Ovary (tissue), 9 donors: ENCODE data around the gene PNPLA3. TPM values are rescaled to one million over a fixed set of nuclear protein-coding genes. Genes with fewer than 3 reads are reported as not detected.

ENCODE experiments used
- DNase-seq, 5 donors: peaks; one replicate each; pipeline ENCODE4 v3.0.0-alpha.2; 2019 to 2020
- H3K27ac ChIP-seq, 2 donors: fragments of 200-600 bp; one replicate each; pipeline versions ENCODE4 v1.5.1 to v1.8.0; 2019 to 2022
- H3K27me3 ChIP-seq: fragments of 200-600 bp; one replicate; pipeline ENCODE4 v1.8.0; 2022
- H3K36me3 ChIP-seq: fragments of 200-600 bp; sonication (generic); one replicate; pipeline ENCODE4 v1.5.1; 2019
- H3K4me1 ChIP-seq: one replicate; pipeline ENCODE4 v1.8.1; 2013; ENCODE audit warnings: mild to moderate bottlenecking, moderate library complexity; ENCODE audit not compliant: insufficient read depth
- H3K4me3 ChIP-seq: fragments of 200-600 bp; sonication (generic); one replicate; pipeline ENCODE4 v1.5.1; 2017
- H3K9me3 ChIP-seq, 2 donors: fragments of 200-600 bp in 1 of 2; sonication (generic) in 1 of 2; one replicate each; pipeline versions ENCODE4 v1.5.1 to v1.8.1; 2013 to 2019; ENCODE audit warnings: mild to moderate bottlenecking in 1 of 2, moderate library complexity in 1 of 2
- CTCF ChIP-seq, 3 donors: fragments of 450-650 bp in 2 of 3; fragments of 200-600 bp in 1 of 3; IDR thresholded peaks; one replicate each; pipeline versions ENCODE4 v1.5.1 to v1.8.0; 2016 to 2022; ENCODE audit warnings: antibody characterized with exemption in 3 of 3, mild to moderate bottlenecking in 1 of 3
- EP300 ChIP-seq: sonication (generic); formaldehyde crosslinking; IDR thresholded peaks from one replicate; pipeline ENCODE4 v1.6.1; 2017; ENCODE audit warnings: antibody characterized with exemption
- POLR2A ChIP-seq: fragments of 450-650 bp; IDR thresholded peaks from one replicate; pipeline ENCODE4 v1.6.1; 2017; ENCODE audit warnings: antibody characterized with exemption, mild to moderate bottlenecking, moderate library complexity
- WGBS, 3 donors: extraction: QIAGEN DNeasy Blood & Tissue Kit in 1 of 3; methylation state at CpG; one replicate each; pipeline versions ENCODE4 v1.1.5 to v1.1.7; 2013 to 2017; 5-methylcytosine and 5-hydroxymethylcytosine counted together
- intact Hi-C, 4 donors: fragments of 100-400 bp; cut with DNase I; formaldehyde crosslinking; loops; one replicate each; pipeline versions ENCODE4 v1.11.0 to v1.15.1; 2022 to 2023
- polyA plus RNA-seq, 2 donors: library from polyadenylated mRNA; stranded (reverse); fragments of 200-250 nt in 1 of 2; fragments of 350-450 nt in 1 of 2; fragmentation: Illumina TruSeq in 1 of 2; extraction: RNeasy Lipid Tissue Mini Kit (QIAGEN cat#74804) in 1 of 2; gene quantifications; one replicate each; pipeline ENCODE4 v1.2.3, GENCODE V29; 2013 to 2014
- total RNA-seq, 7 donors: library from RNA; depleted of rRNA in 2 of 7; stranded (reverse); fragments of >200 nt in 2 of 7; fragmentation: NEBNext Ultra II Directional in 3 of 7; extraction: Animal tissue kit (Norgen Biotek cat#: 25700) in 3 of 7; gene quantifications; one replicate each; pipeline versions ENCODE4 v1.1.0 to v1.2.4, GENCODE V29; 2016 to 2023
- donor health status: DM: no; HTN: no; CAD: no; lungs with moderate emphysema.
- donor health status: DM: no; HTN: no; CAD: no.
- donor health status: Bipolar disorder and iron deficiency.
- donor health status: DM: yes; HTN: yes; CAD: no.
- donor health status: DM: no; HTN: no; CAD: no.
- donor health status: DM: yes; HTN: yes; CAD: no.

Gene PNPLA3
- total and polyA plus RNA-seq, 9 donors = 0.31 to 8.0 (median 1.3) TPM

- Histone ChIP-seq H3K4me3 (no peak overlapping the region), H3K36me3 (no peaks in the 10 kb centered on the region), H3K9me3 (no peaks in the 10 kb centered on the region), H3K27ac (no peak overlapping the region), H3K4me1 (no peaks in the 10 kb centered on the region), H3K27me3 (no peaks in the 10 kb centered on the region)
- no peak for DNase-seq
- TF ChIP-seq EP300 (no peak), CTCF (IDR thresholded peaks at IDR 0.05) (no peak), POLR2A (no peak)
- WGBS, 3 donors = 83% methylated on average over 19 of the region's 19 CpGs
- intact Hi-C loops = no loop called here
These were observed 53.5 kb downstream of the PNPLA3 start for GRCh38 chr22:43976861-43977795.

GRCh38 chr22:43978558-43978957 is 55.0 kb downstream of the PNPLA3 start:
- WGBS, 3 donors = 89 to 91% (median 91%) methylated on average over 4 of the region's 4 CpGs
- no peaks in the 10 kb centered on the region for H3K36me3 ChIP-seq
- DNase-seq = no peak

GRCh38 chr22:43980579-43980978 is 57.0 kb downstream of the PNPLA3 start:
- intact Hi-C loops = no loop called here
- no peak for TF ChIP-seq POLR2A
- no peak for TF ChIP-seq CTCF (IDR thresholded peaks at IDR 0.05)
- no peak for TF ChIP-seq EP300
- Histone ChIP-seq H3K9me3 (no peaks in the 10 kb centered on the region), H3K4me3 (no peak overlapping the region), H3K36me3 (no peaks in the 10 kb centered on the region), H3K27ac (no peak overlapping the region), H3K4me1 (no peaks in the 10 kb centered on the region), H3K27me3 (no peaks in the 10 kb centered on the region)
- DNase-seq = no peak
- 96 to 98% (median 97%) methylated on average over 7 of the region's 7 CpGs for WGBS, 3 donors

More at GRCh38 chr22:43978558-43978957, 55.0 kb downstream of the PNPLA3 start:
- Histone ChIP-seq H3K27me3 (no peaks in the 10 kb centered on the region), H3K27ac (no peak overlapping the region), H3K4me3 (no peak overlapping the region), H3K9me3 (no peaks in the 10 kb centered on the region), H3K4me1 (no peaks in the 10 kb centered on the region)
- intact Hi-C loops = no loop called here
- TF ChIP-seq EP300 = no peak
- TF ChIP-seq CTCF (IDR thresholded peaks at IDR 0.05) = no peak
- no peak for TF ChIP-seq POLR2A

GRCh38 chr22:43980996-43981395 is 57.4 kb downstream of the PNPLA3 start:
- Histone ChIP-seq H3K27me3 (no peaks in the 10 kb centered on the region), H3K27ac (no peak overlapping the region), H3K36me3 (no peaks in the 10 kb centered on the region), H3K9me3 (no peaks in the 10 kb centered on the region), H3K4me3 (no peak overlapping the region), H3K4me1 (no peaks in the 10 kb centered on the region)
- no peak for TF ChIP-seq POLR2A
- TF ChIP-seq CTCF (IDR thresholded peaks at IDR 0.05) = no peak
- no peak for TF ChIP-seq EP300
- DNase-seq = no peak
- intact Hi-C loops = no loop called here
- WGBS, 3 donors = 94 to 97% (median 94%) methylated on average over 15 to 17 of the region's 17 CpGs
